Measurements from ENCODE around the gene FICD. TPM values are rescaled to one million over a fixed set of nuclear protein-coding genes. Genes with fewer than 3 reads are reported as not detected.

FICD gene
- total RNA-seq, 1 experiment from 2014 or later = 2.9 TPM

GRCh38 chr12:108563136-108563803 is 48.2 kb downstream of the FICD start:
- Histone ChIP-seq H3K36me3 (peaks cover 10% of the 10 kb centered on the region), H3K27me3 (no peaks in the 10 kb centered on the region), H3K4me1 (peaks cover 29% of the 10 kb centered on the region), H3K27ac (peak overlapping the region; percentile 52), H3K4me3 (peak overlapping the region; percentile 76), H3K9me3 (replicated peaks) (no peaks in the 10 kb centered on the region)
- DNase-seq = peak; percentile 88 to 91

GRCh38 chr12:108563804-108564151 is 48.7 kb downstream of the FICD start:
- peak overlapping the region; percentile 76 for H3K4me3 ChIP-seq
- no peak for DNase-seq

GRCh38 chr12:108564724-108565123 is 49.6 kb downstream of the FICD start:
- Histone ChIP-seq H3K36me3 (peaks cover 10% of the 10 kb centered on the region), H3K27ac (no peak overlapping the region), H3K27me3 (no peaks in the 10 kb centered on the region), H3K9me3 (replicated peaks) (no peaks in the 10 kb centered on the region), H3K4me1 (peaks cover 44% of the 10 kb centered on the region), H3K4me3 (no peak overlapping the region)
- DNase-seq = no peak

More at GRCh38 chr12:108563804-108564151, 48.7 kb downstream of the FICD start:
- no peaks in the 10 kb centered on the region for H3K27me3 ChIP-seq
- H3K4me1 ChIP-seq = peaks cover 34% of the 10 kb centered on the region
- H3K9me3 ChIP-seq (replicated peaks) = no peaks in the 10 kb centered on the region
- H3K27ac ChIP-seq = no peak overlapping the region
- peaks cover 10% of the 10 kb centered on the region for H3K36me3 ChIP-seq

- no peak overlapping the region for H3K4me3 ChIP-seq
- peaks cover 10% of the 10 kb centered on the region for H3K36me3 ChIP-seq
- no peaks in the 10 kb centered on the region for H3K9me3 ChIP-seq (replicated peaks)
- no peak for DNase-seq
- H3K4me1 ChIP-seq = peaks cover 48% of the 10 kb centered on the region
- H3K27ac ChIP-seq = no peak overlapping the region
- no peaks in the 10 kb centered on the region for H3K27me3 ChIP-seq
Measured at GRCh38 chr12:108565146-108565545, 50.1 kb downstream of the FICD start.

GRCh38 chr12:108565976-108566375 is 50.9 kb downstream of the FICD start:
- peaks cover 10% of the 10 kb centered on the region for H3K36me3 ChIP-seq
- no peak overlapping the region for H3K4me3 ChIP-seq
- H3K27me3 ChIP-seq = no peaks in the 10 kb centered on the region
- no peak overlapping the region for H3K27ac ChIP-seq
- H3K9me3 ChIP-seq (replicated peaks) = no peaks in the 10 kb centered on the region
- DNase-seq = peak; percentile 80 to 82
- peaks cover 56% of the 10 kb centered on the region for H3K4me1 ChIP-seq

GRCh38 chr12:108566452-108566851 is 51.4 kb downstream of the FICD start:
- no peak for DNase-seq
- Histone ChIP-seq H3K27me3 (no peaks in the 10 kb centered on the region), H3K9me3 (replicated peaks) (no peaks in the 10 kb centered on the region), H3K36me3 (peaks cover 10% of the 10 kb centered on the region), H3K4me3 (no peak overlapping the region), H3K4me1 (peaks cover 61% of the 10 kb centered on the region), H3K27ac (no peak overlapping the region)

- Histone ChIP-seq H3K4me3 (no peak overlapping the region), H3K27ac (peak overlapping the region; percentile 66), H3K36me3 (peaks cover 10% of the 10 kb centered on the region), H3K4me1 (peaks cover 61% of the 10 kb centered on the region), H3K27me3 (no peaks in the 10 kb centered on the region), H3K9me3 (replicated peaks) (no peaks in the 10 kb centered on the region)
- peak in 1 of 2 experiments; percentile 25 for DNase-seq
Measured at GRCh38 chr12:108567406-108568337, 52.6 kb downstream of the FICD start.

GRCh38 chr12:108568338-108569154 is 53.5 kb downstream of the FICD start:
- Histone ChIP-seq H3K27me3 (no peaks in the 10 kb centered on the region), H3K9me3 (replicated peaks) (no peaks in the 10 kb centered on the region), H3K4me3 (no peak overlapping the region), H3K27ac (peak overlapping the region; percentile 66), H3K36me3 (peaks cover 10% of the 10 kb centered on the region), H3K4me1 (peaks cover 61% of the 10 kb centered on the region)
- DNase-seq = peak; percentile 84 to 93

Other genes starting within 250 kb of the FICD start
- gene CMKLR1, start 176.0 kb upstream of the FICD start, total RNA-seq (2014; rRNA removed; shearing (Covaris generic)) = 0.04 TPM in 1 of 2 replicates, not detected in the other
- 101 and 104 TPM in 2 replicates for gene SART3, start 45.9 kb downstream of the FICD start, total RNA-seq (2014; rRNA removed; shearing (Covaris generic))
- gene ISCU, start 47.3 kb downstream of the FICD start, total RNA-seq (2014; rRNA removed; shearing (Covaris generic)) = 65.0 and 70.1 TPM in 2 replicates
- gene TMEM119, start 82.8 kb downstream of the FICD start, total RNA-seq (2014; rRNA removed; shearing (Covaris generic)) = 19.1 TPM in 2 replicates
- gene SELPLG, start 118.6 kb downstream of the FICD start, total RNA-seq (2014; rRNA removed; shearing (Covaris generic)) = 0.15 and 0.32 TPM in 2 replicates
- 95.7 and 113 TPM in 2 replicates for gene CORO1C, start 216.2 kb downstream of the FICD start, total RNA-seq (2014; rRNA removed; shearing (Covaris generic))